Fibroblast of lung (primary cell): Measurements from ENCODE around the gene INSC. TPM values are rescaled to one million over a fixed set of nuclear protein-coding genes. Genes with fewer than 3 reads are reported as not detected.

ENCODE experiments used
- DNase-seq, 2 donors: peaks; one replicate each; pipeline versions ENCODE4 v3.0.0 to v3.0.0-alpha.2; 2010; ENCODE audit warnings: low read depth in 2 of 2
- H2AFZ ChIP-seq: 2 replicates; pipeline ENCODE4 v1.5.1; 2012; ENCODE audit warnings: low read length, control low read depth, inconsistent platforms
- H3K27ac ChIP-seq: 2 replicates; pipeline ENCODE4 v1.5.1; 2011; ENCODE audit warnings: low read length, control low read depth; ENCODE audit not compliant: insufficient read depth
- H3K27me3 ChIP-seq: 2 replicates; pipeline ENCODE4 v1.5.1; 2011; ENCODE audit warnings: mild to moderate bottlenecking, low read length; ENCODE audit not compliant: control insufficient read depth, insufficient read depth
- H3K36me3 ChIP-seq: 2 replicates; pipeline ENCODE4 v1.5.1; 2011; ENCODE audit warnings: low read length; ENCODE audit not compliant: control insufficient read depth, insufficient read depth
- H3K4me1 ChIP-seq: 2 replicates; pipeline ENCODE4 v1.5.1; 2011; ENCODE audit warnings: low read length; ENCODE audit not compliant: control insufficient read depth, insufficient read depth; ENCODE audit errors: extremely low read depth
- H3K4me2 ChIP-seq: 2 replicates; pipeline ENCODE4 v1.5.1; 2011; ENCODE audit warnings: low read length, control low read depth; ENCODE audit not compliant: insufficient read depth; ENCODE audit errors: extremely low read depth
- H3K4me3 ChIP-seq, 4 experiments: fragments of 200-600 bp in 1 of 4; sonication (generic) in 1 of 4; replicated peaks in 1 of 4; 2 replicates each; pipeline ENCODE4 v1.5.1; 2011 to 2016; ENCODE audit warnings: low read length in 4 of 4, low read depth in 3 of 4, mild to moderate bottlenecking in 3 of 4, control low read depth in 2 of 4, inconsistent platforms in 1 of 4, mixed read lengths in 1 of 4; ENCODE audit not compliant: insufficient read depth in 1 of 4; ENCODE audit errors: control extremely low read depth in 1 of 4
- H3K79me2 ChIP-seq: 2 replicates; pipeline ENCODE4 v1.5.1; 2012; ENCODE audit warnings: mild to moderate bottlenecking, low read length, inconsistent platforms; ENCODE audit not compliant: control insufficient read depth, insufficient read depth
- H3K9ac ChIP-seq: 2 replicates; pipeline ENCODE4 v1.5.1; 2011; ENCODE audit warnings: mild to moderate bottlenecking, low read length, control low read depth; ENCODE audit not compliant: insufficient read depth
- H3K9me3 ChIP-seq: 2 replicates; pipeline ENCODE4 v1.5.1; 2012; ENCODE audit warnings: low read depth, low read length; ENCODE audit not compliant: control insufficient read depth, insufficient read depth
- H4K20me1 ChIP-seq: 2 replicates; pipeline ENCODE4 v1.5.1; 2011; ENCODE audit warnings: low read length; ENCODE audit not compliant: control insufficient read depth, insufficient read depth; ENCODE audit errors: extremely low read depth
- EZH2 ChIP-seq: IDR thresholded peaks from 2 replicates; pipeline ENCODE4 v1.5.1; 2012; ENCODE audit warnings: low read length, control low read depth, mild to moderate bottlenecking; ENCODE audit errors: missing control alignments
- polyA plus RNA-seq, 2 donors: library from polyadenylated mRNA; depleted of rRNA in 1 of 2; stranded (reverse) in 1 of 2; unstranded in 1 of 2; fragments of >200 nt; gene quantifications; 2 replicates each; pipeline ENCODE4 v1.2.1, GENCODE V29; 2011 to 2012; ENCODE audit warnings: missing spikeins in 1 of 2
- total RNA-seq: library from RNA; depleted of rRNA; stranded (reverse); fragments of >200 nt; gene quantifications from 2 replicates; pipeline ENCODE4 v1.2.1, GENCODE V29; 2014
- TF ChIP-seq, protein P1 (sequence below), 2 donors: IDR thresholded peaks in 1 of 2; conservative IDR thresholded peaks in 1 of 2; 1 replicate in 1 of 2; 2 replicates in 1 of 2; pipeline ENCODE4 v1.5.1; 2011 to 2012; ENCODE audit warnings: low read length in 2 of 2, control low read depth in 1 of 2, inconsistent platforms in 1 of 2, low read depth in 1 of 2, mild to moderate bottlenecking in 1 of 2

The INSC gene
- total and polyA plus RNA-seq, 2 donors (not counting 1 experiment from before 2014, with no cell fraction given) = 0.90 to 8.3 TPM

DNA sequence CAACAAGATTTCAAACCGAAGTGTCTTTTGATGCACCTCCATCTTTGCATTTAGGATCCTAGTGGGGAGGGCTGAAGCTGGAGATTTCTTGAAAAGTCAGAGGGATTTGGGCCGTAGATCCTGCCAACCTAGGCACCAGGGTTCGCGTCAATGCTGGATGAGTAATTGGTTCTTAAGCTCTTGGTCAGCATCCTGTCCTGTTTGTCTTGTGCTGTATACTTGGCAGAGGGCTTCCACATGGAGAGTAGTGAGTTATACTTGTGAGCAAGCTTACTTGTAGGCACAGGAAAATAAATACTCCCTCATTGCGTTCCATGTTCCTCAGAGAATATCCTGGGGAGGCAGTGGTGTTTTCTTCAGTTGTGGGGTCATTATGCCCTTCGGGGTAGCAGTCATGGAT, 12.6 kb downstream of the INSC start:
- TF ChIP-seq EZH2 = no peak
- TF ChIP-seq, protein P1, sequence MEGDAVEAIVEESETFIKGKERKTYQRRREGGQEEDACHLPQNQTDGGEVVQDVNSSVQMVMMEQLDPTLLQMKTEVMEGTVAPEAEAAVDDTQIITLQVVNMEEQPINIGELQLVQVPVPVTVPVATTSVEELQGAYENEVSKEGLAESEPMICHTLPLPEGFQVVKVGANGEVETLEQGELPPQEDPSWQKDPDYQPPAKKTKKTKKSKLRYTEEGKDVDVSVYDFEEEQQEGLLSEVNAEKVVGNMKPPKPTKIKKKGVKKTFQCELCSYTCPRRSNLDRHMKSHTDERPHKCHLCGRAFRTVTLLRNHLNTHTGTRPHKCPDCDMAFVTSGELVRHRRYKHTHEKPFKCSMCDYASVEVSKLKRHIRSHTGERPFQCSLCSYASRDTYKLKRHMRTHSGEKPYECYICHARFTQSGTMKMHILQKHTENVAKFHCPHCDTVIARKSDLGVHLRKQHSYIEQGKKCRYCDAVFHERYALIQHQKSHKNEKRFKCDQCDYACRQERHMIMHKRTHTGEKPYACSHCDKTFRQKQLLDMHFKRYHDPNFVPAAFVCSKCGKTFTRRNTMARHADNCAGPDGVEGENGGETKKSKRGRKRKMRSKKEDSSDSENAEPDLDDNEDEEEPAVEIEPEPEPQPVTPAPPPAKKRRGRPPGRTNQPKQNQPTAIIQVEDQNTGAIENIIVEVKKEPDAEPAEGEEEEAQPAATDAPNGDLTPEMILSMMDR (conservative IDR thresholded peaks at IDR 0.05 in 1 of 2, IDR thresholded peaks at IDR 0.05 in 1 of 2; ENCODE audit: low read depth in 1 of 2, low read length in 2 of 2) = no peak
- Histone ChIP-seq H4K20me1 (no peaks in the 10 kb centered on the region), H3K36me3 (no peaks in the 10 kb centered on the region), H3K27me3 (no peaks in the 10 kb centered on the region), H3K4me3 (no peak overlapping the region), H2AFZ (no peak overlapping the region), H3K4me2 (no peak overlapping the region), H3K4me1 (peaks cover 3% of the 10 kb centered on the region), H3K9me3 (no peaks in the 10 kb centered on the region), H3K27ac (no peak overlapping the region), H3K9ac (no peak overlapping the region), H3K79me2 (no peaks in the 10 kb centered on the region)
- DNase-seq = peak; percentile 62 to 72

DNA sequence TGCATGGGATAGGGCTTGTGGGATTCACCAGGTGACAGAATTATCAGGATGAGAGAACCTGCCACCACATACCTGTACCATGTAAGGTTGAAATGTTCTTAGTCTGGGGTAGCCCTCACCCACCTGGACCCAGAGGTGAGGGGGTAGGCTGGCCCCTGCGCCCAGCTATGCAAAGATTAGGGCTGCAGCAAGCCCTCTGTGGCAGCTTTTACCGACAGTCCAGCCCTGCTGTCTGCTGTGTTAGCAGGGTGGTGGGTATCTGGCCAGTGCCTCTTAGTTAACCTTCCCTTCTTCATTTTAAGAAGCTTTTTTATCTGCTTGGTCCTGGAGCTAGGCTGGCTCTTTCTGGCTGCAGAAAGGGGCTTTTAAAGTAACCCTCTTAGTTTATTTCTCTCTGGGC, 13.9 kb downstream of the INSC start:
- H3K36me3 ChIP-seq = no peaks in the 10 kb centered on the region
- peaks cover 3% of the 10 kb centered on the region for H3K4me1 ChIP-seq
- H3K79me2 ChIP-seq = no peaks in the 10 kb centered on the region
- no peak for TF ChIP-seq EZH2
- TF ChIP-seq, protein P1 (conservative IDR thresholded peaks at IDR 0.05 in 1 of 2, IDR thresholded peaks at IDR 0.05 in 1 of 2; ENCODE audit: low read depth in 1 of 2, low read length in 2 of 2) = no peak
- no peaks in the 10 kb centered on the region for H4K20me1 ChIP-seq
- no peak overlapping the region for H2AFZ ChIP-seq
- H3K9me3 ChIP-seq = no peaks in the 10 kb centered on the region
- DNase-seq = no peak
- H3K4me2 ChIP-seq = no peak overlapping the region
- no peak overlapping the region for H3K9ac ChIP-seq
- no peak overlapping the region for H3K27ac ChIP-seq
- H3K27me3 ChIP-seq = no peaks in the 10 kb centered on the region
- H3K4me3 ChIP-seq = no peak overlapping the region

DNA sequence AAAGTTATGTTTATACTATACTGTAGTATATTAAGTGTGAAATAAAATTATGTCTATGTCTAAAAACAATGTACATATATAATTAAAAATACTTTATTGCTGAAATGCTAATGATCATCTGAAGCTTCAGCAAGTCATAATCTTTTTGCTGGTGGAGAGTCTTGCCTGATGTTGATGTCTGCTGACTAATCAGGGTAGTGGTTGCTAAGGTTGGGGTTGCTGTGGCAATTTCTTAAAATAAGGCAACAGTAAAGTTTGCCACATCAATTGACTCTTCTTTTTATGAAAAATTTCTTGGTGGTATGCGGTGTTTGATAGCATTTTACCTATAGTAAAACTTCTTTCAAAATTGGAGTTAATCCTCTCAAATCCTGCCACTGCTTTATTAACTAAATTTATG, 21.4 kb downstream of the INSC start:
- H3K9ac ChIP-seq = no peak overlapping the region
- no peaks in the 10 kb centered on the region for H3K36me3 ChIP-seq
- no peaks in the 10 kb centered on the region for H3K9me3 ChIP-seq
- no peaks in the 10 kb centered on the region for H4K20me1 ChIP-seq
- H3K27me3 ChIP-seq = no peaks in the 10 kb centered on the region
- H3K4me3 ChIP-seq = no peak overlapping the region
- TF ChIP-seq, protein P1 (conservative IDR thresholded peaks at IDR 0.05 in 1 of 2, IDR thresholded peaks at IDR 0.05 in 1 of 2; ENCODE audit: low read depth in 1 of 2, low read length in 2 of 2) = no peak
- TF ChIP-seq EZH2 = no peak
- H3K4me2 ChIP-seq = no peak overlapping the region
- no peak overlapping the region for H3K27ac ChIP-seq
- H3K79me2 ChIP-seq = no peaks in the 10 kb centered on the region
- no peaks in the 10 kb centered on the region for H3K4me1 ChIP-seq
- no peak for DNase-seq
- no peak overlapping the region for H2AFZ ChIP-seq
